KMS-11 (cell line): ENCODE data around the gene GTF3C1.

ENCODE experiments used
- H2AFZ ChIP-seq: fragments of 200-600 bp; sonication (generic); 2 replicates; pipeline ENCODE4 v1.6.1; 2016; ENCODE audit warnings: antibody characterized with exemption, mixed run types, low read depth
- H3K27ac ChIP-seq: fragments of 200-600 bp; sonication (generic); 2 replicates; pipeline ENCODE4 v1.6.1; 2016; ENCODE audit warnings: mild to moderate bottlenecking, mixed run types
- H3K27me3 ChIP-seq: fragments of 200-600 bp; sonication (generic); 2 replicates; pipeline ENCODE4 v1.6.1; 2017; ENCODE audit warnings: mild to moderate bottlenecking, low read depth, mixed run types, moderate library complexity; ENCODE audit not compliant: insufficient read depth
- H3K36me3 ChIP-seq: fragments of 200-600 bp; sonication (generic); 2 replicates; pipeline ENCODE4 v1.6.1; 2017; ENCODE audit warnings: mild to moderate bottlenecking, mixed run types; ENCODE audit not compliant: insufficient read depth
- H3K4me1 ChIP-seq: fragments of 200-600 bp; sonication (generic); 2 replicates; pipeline ENCODE4 v1.6.1; 2016; ENCODE audit warnings: mild to moderate bottlenecking, low read depth, mixed run types; ENCODE audit not compliant: poor library complexity, severe bottlenecking
- H3K4me2 ChIP-seq: fragments of 200-600 bp; sonication (generic); 2 replicates; pipeline ENCODE4 v1.7.0; 2016; ENCODE audit warnings: mild to moderate bottlenecking, mixed run types
- H3K4me3 ChIP-seq: fragments of 200-600 bp; sonication (generic); IDR thresholded peaks from 2 replicates; pipeline ENCODE4 v1.6.1; 2017; ENCODE audit warnings: low read depth, low read length, mixed read lengths; ENCODE audit not compliant: insufficient read depth
- H3K79me2 ChIP-seq: fragments of 200-600 bp; sonication (generic); 2 replicates; pipeline ENCODE4 v1.6.1; 2016; ENCODE audit warnings: low read depth, mixed run types; ENCODE audit not compliant: insufficient read depth
- H3K9ac ChIP-seq: fragments of 200-600 bp; sonication (generic); 2 replicates; pipeline ENCODE4 v1.6.1; 2016; ENCODE audit warnings: mild to moderate bottlenecking, mixed run types
- H4K20me1 ChIP-seq: fragments of 200-600 bp; sonication (generic); 2 replicates; pipeline ENCODE4 v1.6.1; 2016; ENCODE audit warnings: mild to moderate bottlenecking, mixed run types; ENCODE audit not compliant: insufficient read depth
- TF ChIP-seq, protein P1 (sequence below): fragments of 200-600 bp; sonication (generic); conservative IDR thresholded peaks from 2 replicates; pipeline ENCODE4 v1.6.1; 2017; ENCODE audit warnings: low read depth, mild to moderate bottlenecking, antibody characterized with exemption, low read length, moderate library complexity, mixed read lengths

Gene GTF3C1

DNA sequence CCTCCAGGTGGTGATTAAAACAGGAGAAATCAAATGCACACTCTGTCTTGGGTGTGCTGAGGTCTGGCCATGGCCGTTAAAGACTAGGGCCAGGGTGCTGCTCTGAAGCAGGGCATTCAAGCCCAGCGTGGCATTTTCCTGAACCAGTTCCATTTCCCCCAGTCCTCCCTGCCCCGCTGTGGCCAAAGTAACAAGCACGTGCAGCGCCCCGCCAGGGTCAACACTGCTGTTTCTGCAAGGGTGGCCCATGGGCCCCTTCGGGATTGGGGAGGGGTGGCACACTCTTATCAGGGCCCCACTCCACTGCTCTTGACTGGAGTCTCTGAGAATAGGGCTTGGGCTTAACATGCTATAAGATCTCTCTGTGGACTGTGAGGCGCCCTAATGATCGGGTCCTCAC lies 74.8 kb downstream of the GTF3C1 start:
- no peak overlapping the region for H2AFZ ChIP-seq
- H3K27ac ChIP-seq, result no peak overlapping the region
- H3K4me1 ChIP-seq, result no peaks in the 10 kb centered on the region
- no peak overlapping the region for H3K4me2 ChIP-seq
- no peak overlapping the region for H3K9ac ChIP-seq
- no peaks in the 10 kb centered on the region for H4K20me1 ChIP-seq
- H3K4me3 ChIP-seq, result no peak overlapping the region
- H3K36me3 ChIP-seq, result peaks cover 6% of the 10 kb centered on the region; the same call in 1 of the 2 replicates
- TF ChIP-seq, protein P1, sequence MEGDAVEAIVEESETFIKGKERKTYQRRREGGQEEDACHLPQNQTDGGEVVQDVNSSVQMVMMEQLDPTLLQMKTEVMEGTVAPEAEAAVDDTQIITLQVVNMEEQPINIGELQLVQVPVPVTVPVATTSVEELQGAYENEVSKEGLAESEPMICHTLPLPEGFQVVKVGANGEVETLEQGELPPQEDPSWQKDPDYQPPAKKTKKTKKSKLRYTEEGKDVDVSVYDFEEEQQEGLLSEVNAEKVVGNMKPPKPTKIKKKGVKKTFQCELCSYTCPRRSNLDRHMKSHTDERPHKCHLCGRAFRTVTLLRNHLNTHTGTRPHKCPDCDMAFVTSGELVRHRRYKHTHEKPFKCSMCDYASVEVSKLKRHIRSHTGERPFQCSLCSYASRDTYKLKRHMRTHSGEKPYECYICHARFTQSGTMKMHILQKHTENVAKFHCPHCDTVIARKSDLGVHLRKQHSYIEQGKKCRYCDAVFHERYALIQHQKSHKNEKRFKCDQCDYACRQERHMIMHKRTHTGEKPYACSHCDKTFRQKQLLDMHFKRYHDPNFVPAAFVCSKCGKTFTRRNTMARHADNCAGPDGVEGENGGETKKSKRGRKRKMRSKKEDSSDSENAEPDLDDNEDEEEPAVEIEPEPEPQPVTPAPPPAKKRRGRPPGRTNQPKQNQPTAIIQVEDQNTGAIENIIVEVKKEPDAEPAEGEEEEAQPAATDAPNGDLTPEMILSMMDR, result no peak
- no peaks in the 10 kb centered on the region for H3K27me3 ChIP-seq
- no peaks in the 10 kb centered on the region for H3K79me2 ChIP-seq

DNA sequence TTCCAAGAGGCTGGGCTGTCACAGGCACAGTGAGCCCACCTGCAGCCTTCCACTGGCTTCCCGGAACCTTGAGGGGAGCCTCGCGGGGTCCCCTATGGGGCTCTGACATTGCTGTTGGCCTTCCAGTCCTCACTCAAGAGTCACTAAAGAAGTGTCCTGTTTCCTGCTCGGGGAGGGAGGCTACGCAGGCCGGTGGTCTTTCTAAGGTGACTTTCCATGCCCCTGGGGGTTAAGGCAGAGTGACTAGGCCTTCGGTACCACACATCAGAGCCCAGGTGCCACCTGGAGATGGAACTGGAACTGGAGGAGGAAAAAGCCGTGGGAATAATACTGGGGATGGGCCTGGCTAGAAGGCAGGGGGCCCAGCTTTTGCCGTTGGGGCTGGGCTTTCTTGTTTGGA lies 75.7 kb downstream of the GTF3C1 start:
- Histone ChIP-seq H3K9ac (no peak overlapping the region), H3K4me2 (no peak overlapping the region), H2AFZ (no peak overlapping the region), H3K27me3 (no peaks in the 10 kb centered on the region), H3K79me2 (no peaks in the 10 kb centered on the region), H3K4me1 (no peaks in the 10 kb centered on the region), H4K20me1 (no peaks in the 10 kb centered on the region), H3K4me3 (no peak overlapping the region), H3K36me3 (peaks cover 7% of the 10 kb centered on the region; the same call in 1 of the 2 replicates), H3K27ac (no peak overlapping the region)
- TF ChIP-seq, protein P1, result no peak

DNA sequence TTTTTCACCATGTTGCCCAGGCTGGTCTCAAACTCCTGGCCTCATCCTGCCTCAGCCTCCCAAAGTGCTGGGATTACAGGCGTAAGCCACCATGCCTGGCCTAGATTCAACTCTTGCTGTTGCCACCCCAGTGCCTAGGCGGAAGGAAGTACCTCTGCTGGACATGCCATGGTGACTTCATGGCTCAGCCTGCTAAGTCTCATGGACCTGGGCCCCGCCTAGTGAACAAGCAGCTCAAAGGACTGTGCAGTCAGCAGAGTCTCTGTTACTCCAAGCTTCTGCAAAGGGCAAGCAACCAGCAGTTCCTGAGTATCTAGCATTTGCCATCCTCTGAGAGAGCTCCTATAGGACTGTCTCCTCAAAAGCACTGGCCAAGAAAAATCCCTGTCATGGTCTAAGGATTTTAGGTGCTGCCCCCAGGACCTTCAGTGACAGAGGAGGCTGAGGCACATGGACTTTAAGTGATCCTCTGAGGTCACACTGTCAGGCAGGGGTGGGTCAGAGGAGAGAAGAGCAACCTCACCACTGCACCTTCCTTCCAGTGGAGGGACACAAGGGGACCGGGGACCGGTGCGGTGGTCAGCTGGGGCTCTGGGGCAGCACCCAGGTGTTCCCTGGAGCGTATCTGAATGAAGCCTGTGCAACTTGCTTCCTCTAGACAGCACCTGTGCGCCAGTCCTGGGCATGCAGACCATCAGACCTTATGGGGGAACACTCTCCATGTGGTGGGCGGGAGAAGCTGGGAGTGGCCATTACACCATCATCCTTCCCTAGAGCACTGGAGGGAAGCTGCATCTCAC lies 76.4 kb downstream of the GTF3C1 start:
- peaks cover 7% of the 10 kb centered on the region; the same call in 1 of the 2 replicates for H3K36me3 ChIP-seq
- TF ChIP-seq, protein P1, result no peak

DNA sequence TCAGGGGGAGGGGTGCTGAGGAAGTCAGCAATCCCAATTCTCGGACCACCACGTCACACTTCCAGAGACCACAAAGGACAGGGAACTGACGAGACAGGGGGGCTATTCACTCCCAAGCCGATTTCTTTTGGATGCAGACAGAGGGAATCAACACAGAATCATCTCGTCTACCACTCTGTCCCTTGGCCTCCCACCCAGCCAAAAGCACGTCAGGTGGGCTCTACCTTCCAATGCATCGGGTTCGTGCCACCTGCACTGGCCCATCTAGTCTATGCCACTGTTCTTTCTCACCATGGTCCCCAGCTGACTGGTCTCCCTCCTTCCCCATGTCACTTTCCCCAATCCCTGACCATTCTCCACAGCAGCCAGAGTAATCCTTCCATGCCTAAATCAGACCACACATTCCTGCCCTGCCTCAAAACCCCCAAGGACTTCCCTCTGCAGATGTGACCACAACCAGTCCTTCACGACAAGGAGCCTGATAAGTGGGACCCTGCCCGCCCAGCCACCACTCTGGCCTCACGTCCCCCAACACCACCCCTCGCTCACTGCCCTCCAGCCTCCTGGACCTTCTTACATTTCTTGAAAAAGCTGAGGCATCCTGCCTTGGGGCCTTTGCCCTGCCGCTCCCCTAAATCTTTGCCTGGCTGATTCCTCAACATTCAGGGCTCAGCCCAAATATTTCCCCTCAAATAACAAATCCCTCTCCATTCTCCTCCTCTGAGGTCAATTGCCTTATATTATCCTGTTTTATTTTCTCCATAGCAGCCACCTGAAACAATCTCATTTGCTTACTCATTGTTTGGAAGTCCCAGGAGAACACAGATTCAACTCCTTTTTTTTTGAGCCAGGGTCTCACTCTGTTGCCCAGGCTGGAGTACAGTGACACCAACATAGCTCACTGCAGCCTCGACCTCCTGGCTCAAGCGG lies 77.4 kb downstream of the GTF3C1 start:
- Histone ChIP-seq H3K79me2 (no peaks in the 10 kb centered on the region), H3K4me2 (no peak overlapping the region), H3K4me1 (no peaks in the 10 kb centered on the region), H3K36me3 (peaks cover 7% of the 10 kb centered on the region; the same call in 1 of the 2 replicates), H2AFZ (no peak overlapping the region), H4K20me1 (no peaks in the 10 kb centered on the region), H3K4me3 (no peak overlapping the region), H3K27me3 (no peaks in the 10 kb centered on the region), H3K27ac (no peak overlapping the region), H3K9ac (no peak overlapping the region)
- TF ChIP-seq, protein P1, result no peak

More for the DNA sequence above, 76.4 kb downstream of the GTF3C1 start:
- H3K27ac ChIP-seq, result no peak overlapping the region
- H3K4me2 ChIP-seq, result no peak overlapping the region
- H2AFZ ChIP-seq, result no peak overlapping the region
- H3K9ac ChIP-seq, result no peak overlapping the region
- no peaks in the 10 kb centered on the region for H3K4me1 ChIP-seq
- no peaks in the 10 kb centered on the region for H3K79me2 ChIP-seq
- no peak overlapping the region for H3K4me3 ChIP-seq
- no peaks in the 10 kb centered on the region for H4K20me1 ChIP-seq
- H3K27me3 ChIP-seq, result no peaks in the 10 kb centered on the region
